Sciatic nerve (tissue), 2 donors: ENCODE measurements around the gene RTL1. TPM values are rescaled to one million over a fixed set of nuclear protein-coding genes. Genes with fewer than 3 reads are reported as not detected.
A peak's percentile ranks its signal among the peaks of the same experiment; 100 is the strongest.

Experiments
- ATAC-seq: fragments of 200-7000 bp; cut with Tn5 transposase; one replicate; pipeline ENCODE4 v1.9.1; 2020; ENCODE audit warnings: mild to moderate bottlenecking, moderate library complexity
- DNase-seq: peaks from one replicate; pipeline ENCODE4 v3.0.0-alpha.2; 2020; ENCODE audit warnings: low spot score
- intact Hi-C: fragments of 100-400 bp; cut with DNase I; formaldehyde crosslinking; loops from one replicate; pipeline ENCODE4 v1.14.2; 2022
- total RNA-seq: library from RNA; stranded (reverse); fragmentation: NEBNext Ultra II Directional; extraction: Animal tissue kit (Norgen Biotek cat#: 25700); gene quantifications from one replicate; pipeline ENCODE4 v1.2.1, GENCODE V29; 2021
- donor health status: DM: no; HTN: no; CAD: no.
- donor health status: DM: no; HTN: no; CAD: no.

The RTL1 gene
- total RNA-seq, 1 donor from 2014 or later = not detected

DNA sequence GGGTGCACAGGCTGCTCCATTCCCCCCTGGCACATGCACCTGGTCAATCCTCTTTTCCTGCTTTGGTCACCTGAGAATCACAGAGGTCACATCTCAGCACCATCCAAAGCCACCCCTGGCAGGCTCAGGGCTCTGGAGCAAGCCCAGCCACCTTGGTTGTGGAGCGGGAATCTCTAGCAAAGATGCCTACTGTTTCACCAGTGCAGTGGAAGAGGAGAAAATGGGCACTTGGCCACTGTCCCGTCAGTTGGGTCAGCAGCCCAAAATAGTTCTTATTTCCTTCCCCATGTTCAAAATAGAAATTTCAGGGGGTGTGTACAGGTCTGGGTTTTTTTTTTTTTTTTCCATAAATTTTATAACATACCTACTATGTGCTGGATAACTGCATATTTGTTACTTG, 18.3 kb downstream of the RTL1 start:
- DNase-seq = no peak
- intact Hi-C loops = no loop called here
- no peak for ATAC-seq

DNA sequence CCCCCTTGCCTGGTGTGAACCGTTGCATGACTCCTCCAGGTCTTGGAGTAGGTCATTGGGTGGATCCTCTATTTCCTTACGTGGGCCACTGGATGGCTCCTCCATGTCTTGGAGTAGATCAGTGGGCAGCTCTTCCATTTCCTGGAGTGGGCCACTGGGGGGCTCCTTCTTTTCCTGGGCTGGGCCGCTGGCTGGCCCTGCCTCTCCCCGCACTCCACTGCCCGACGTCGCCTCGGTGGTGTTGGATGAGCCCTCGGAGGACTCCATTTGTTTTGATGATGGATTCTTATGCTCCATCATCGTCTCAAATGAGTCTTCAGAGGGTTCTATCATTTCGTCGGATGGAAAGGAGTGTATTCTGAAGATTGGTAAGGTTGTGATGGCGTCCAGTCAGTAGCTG, 19.1 kb downstream of the RTL1 start:
- ATAC-seq (no peak), DNase-seq (no peak)
- intact Hi-C loops = no loop called here

DNA sequence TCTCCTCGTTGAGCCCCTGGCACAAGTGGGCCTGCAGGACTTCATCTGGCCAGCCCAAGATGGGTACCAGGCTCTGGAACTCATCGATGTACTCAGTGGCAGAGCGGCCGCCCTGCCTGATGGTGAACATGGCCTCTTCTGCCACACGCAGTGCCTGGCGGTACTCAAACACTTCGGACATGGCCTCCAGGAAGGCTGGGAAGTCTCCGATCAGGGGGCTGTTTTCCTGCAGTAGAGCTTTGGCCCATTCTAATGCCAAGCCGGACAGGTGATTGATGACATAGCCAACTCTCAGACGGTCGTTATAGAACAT, 19.8 kb downstream of the RTL1 start:
- intact Hi-C loops = no loop called here
- ATAC-seq (no peak), DNase-seq (no peak)

DNA sequence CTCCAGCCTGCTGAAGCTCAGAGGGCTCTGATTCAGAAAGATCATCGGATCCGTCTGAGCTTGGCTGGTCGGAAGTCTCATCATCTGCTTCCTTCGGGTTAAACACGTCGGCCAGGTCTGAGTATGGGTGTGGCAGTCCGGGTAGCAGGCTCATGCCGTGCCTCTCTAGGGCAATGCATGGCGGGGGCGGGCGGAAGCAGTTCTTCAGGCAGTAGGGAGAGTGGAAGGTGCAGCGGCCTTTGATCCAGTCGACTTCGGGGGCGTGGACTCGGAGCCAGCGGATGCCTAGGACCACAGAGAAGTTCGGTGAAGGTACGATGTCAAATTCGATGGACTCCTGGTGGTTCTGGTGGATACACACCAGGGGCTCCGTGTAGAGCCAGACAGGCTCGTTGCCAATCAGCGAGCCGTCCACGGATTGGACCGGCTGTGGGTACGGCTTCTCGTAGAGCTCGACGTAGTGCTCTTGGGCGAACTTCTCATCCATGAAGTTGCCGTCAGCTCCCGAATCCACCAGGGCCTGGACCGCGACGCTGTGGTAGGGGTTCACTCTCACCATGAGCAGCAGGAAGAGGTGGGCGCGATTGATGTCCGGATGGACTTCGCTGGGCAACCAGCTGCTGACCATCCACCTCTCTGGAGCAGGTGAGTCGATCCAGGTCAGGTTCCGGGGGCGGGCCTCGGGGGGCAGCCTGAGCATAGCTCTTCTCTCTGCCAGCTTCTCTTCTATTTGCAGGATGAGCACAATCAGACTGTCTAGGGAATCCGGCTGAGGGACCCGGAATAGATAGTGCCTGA, 20.3 kb downstream of the RTL1 start:
- DNase-seq = no peak
- intact Hi-C loops = no loop called here
- ATAC-seq = no peak

DNA sequence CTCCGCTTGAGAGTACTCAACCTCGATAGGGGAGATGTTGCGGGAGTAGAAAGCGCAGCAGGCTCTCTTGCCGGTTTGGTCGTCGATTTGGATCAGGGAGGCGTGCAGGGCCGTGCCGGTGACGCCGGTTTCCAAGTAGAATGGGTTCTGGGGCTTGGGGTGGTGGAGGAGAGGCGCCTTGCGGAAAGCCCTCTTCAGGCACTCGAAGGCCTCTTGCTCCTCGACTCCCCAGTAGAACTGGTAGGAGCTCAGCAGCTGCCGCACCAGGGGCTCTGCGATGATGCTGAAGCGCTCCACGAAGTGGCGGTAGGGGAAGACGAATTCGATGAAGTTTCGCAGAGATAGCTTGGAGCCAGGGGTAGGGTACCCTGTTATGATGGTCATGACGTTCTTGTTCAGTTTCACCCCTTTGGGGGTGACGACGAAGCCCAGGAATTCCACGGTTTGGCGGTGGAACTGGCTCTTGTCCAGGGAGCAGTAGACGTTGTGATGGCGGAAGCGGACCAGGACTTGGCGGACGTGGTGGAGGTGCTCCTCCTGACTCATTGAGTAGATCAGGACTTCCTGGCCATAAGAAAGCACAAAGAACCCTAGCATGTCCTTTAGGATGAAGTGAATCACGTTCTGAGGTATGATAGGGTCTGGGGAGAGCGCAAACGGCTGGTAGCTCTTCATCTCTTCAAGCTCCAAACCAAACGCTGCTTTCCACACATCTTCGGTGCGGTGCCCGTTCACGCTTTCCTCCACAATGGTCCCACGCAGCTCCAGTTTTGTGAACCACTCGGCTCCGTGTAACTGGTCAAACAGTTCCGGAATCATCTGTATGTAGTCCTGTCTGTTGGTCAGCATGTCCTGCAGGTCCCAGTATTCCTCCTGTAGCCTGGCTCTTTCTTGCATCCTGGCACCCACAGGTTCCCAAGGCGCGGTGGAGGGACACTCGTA, 21.2 kb downstream of the RTL1 start:
- no peak for DNase-seq
- ATAC-seq = no peak
- intact Hi-C loops = no loop called here

DNA sequence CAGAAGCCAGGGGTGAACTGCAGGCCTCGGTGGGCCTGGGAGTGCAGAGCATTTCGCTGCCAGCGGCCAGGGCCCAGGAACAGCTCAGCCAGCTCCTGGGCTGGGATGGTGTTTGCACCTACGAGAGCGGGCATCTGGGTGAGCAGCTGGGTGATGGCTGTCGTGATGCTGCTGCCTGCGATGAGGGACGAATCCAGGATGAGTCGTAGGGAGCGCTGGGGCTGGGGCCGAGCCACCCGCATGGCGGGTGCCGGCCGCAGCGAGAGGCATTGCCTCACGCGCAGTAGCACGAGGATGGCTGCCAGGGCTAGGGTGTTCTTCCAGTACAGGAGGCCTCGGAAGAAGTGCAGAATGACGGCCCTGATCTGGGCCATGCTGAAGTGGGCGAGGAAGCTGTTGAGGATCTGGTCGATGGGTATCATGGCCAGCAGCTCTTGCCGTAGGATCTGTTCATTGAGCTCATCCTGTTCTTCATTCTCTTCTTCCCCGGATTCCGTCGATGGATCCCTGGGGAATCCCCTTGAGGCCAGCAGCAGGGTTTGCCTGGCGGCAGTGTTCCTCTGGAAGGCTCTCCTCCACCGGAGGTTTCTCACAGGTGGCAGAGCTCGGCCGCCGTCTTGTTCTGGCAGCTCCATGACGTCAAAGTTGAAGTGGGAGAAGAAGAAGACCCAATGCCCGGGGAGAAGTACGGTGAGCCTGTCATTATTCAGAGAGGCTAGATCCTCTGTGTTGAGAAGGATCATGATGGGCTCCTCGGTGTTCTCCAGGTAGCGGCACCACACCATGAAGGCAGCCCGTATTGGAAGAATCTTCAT, 22.1 kb downstream of the RTL1 start:
- intact Hi-C loops = no loop called here
- ATAC-seq = no peak
- no peak for DNase-seq

DNA sequence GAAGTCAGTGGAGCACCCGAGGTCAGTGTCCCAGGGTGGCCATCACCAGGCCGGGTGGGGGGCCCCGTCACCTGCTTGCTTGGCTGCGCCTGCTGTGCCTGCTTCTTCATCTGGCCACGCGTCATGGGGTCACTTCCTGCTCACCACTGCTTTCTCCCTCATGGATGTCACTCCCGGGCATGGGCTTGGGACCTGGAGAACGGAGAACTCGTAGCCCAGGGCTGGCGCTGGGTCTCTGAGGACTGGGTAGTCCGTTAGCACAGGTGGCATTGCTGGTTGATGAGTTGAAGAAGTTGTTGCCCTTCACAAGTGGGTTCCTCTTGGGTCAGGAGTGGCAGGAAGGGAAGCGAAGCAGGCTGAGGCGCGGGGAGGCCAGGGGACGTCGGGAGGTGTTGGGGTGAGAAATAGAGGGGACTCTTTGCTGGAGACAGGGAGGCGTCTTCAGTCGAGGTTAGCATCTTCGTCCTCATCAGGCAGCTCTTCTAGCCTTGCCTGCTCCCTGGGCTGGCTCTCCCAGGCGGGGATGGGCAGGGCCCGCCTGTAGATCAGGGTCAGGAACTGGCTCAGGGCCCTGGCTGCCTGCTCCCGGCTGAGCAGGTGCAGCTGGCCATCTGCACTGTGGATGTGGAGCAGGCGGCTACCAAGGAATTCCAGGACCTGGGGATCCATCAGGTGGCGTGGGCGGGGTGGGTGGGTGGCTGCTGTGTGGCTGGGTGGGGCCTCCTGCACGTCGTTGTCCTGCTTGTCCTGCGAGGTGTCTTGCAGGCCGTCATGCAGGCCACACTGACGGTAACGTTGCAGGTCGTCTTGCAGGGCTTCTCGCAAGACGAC, 23.0 kb downstream of the RTL1 start:
- DNase-seq (no peak), ATAC-seq (no peak)
- intact Hi-C loops = no loop called here

DNA sequence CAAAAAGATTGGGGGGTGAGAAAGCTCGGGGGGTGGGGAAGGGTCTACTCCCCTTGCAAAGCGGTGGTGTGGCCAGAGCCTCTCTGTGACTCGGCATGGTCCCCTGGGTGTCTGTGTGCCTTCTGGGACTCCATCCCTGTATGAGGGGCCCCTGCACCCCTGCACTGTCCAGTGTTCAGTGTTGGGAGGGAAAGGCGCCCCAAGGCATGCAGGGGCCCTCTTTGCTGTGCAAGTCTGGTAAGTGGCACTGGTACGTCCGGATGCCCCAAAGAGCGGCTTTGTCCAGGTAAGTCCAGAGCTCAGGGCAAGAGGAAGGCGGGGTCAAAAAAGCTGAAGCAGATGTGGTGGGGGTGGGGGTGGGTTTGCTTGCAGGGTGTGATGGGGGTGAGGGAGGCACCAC, 23.7 kb downstream of the RTL1 start:
- DNase-seq = no peak
- ATAC-seq = no peak
- intact Hi-C loops = no loop called here

DNA sequence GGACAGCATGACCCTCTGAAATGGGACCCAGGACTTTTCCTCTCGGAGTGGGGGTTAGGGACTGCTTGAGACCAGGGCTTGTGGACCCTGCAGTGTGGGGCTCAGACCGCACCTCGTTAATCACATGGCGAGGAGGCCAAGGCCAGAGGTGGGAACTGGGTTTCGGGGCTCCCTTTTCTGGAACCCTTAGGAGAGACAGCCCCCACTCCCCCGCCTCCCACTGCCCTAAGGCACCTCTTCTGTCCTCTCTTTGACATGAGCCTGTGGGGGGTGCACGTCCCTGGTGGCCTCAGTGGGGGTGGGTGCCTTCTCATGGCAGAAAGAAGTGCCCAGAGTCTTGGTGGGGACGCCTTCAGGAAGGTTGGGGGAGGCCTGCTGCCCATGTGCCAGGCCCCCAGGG, 24.3 kb downstream of the RTL1 start:
- intact Hi-C loops = no loop called here

DNA sequence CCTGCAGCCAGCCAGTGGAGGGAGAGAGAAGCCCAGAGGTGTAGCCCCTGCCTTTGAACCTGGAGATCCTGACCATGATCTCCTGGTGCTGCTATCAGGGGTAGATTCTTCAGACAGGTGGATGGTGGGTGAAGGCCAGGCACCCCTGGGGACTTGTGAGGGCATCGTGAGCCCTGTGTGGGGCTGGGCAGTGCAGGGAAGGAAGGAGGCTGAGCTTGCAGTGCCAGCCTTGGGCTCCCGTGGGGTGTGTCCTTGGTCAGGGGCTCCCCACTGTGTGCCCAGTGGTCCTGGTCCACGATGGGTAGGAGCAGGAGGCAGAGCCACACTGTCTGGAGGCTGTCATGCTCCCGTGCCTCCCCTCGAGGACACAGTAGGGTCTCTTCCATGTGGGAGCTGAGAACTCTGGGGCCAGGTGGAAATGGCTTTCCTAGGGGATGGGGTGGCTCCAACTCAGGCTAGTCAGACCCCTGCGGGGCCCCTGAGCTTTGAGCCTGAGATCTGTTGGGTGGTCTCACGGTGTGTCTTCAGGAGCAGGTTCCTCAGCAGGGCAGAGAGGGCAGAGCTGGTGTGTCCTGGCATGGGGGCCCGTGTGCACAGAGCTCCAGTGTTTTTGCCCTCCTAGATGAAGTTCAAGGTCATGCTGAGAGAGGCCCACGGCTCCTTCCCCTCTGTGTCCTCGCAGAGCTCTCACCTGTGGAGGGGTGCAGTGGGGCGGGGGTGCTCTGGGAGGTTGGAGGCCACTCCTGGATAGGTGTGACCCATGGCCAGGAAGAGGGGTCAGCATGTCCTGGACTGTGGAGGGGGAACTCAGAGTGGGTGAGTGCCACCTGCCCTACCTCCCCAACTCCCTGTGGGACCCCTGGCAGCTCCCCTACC, 25.0 kb downstream of the RTL1 start:
- intact Hi-C loops = no loop called here
- no peak for ATAC-seq
- no peak for DNase-seq

More for the DNA sequence above, 24.3 kb downstream of the RTL1 start:
- ATAC-seq (no peak), DNase-seq (no peak)

DNA sequence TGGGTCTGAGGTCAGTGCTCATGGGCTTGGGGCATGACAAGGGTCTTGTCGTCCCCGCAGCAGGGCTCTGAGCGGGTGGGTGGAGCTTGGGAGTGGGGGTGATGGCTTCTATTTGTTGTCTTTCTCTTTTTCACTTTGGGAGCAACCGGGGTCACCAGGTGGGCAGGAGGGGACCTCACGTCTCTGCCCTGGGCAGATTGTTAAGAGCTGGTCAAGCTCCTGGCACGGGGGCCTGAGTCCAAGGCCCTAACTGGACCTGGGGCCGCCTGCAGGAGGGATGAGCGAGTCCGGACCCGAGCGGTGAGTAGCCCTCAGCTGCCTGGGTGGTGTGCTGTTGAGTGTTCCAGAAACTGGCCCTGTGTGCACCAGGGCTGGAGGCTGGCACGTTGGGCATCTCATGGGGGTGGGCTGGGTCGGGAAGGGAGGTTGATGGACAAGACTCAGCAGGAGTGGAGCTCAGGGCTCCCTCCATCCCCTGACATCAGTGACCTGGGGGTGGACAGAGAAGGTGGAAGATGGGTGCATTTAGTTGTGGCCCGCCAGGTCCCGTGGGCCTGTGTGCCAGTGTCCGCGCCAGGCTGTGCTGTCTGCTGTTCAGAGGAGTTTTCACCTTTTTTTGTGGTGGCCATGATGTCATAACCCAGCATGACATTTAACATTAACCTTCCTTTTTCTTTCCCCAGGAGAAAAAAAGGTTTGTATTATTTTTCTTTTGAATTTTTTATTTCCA, 27.5 kb downstream of the RTL1 start:
- ATAC-seq (no peak), DNase-seq (no peak)
- intact Hi-C loops = no loop called here

DNA sequence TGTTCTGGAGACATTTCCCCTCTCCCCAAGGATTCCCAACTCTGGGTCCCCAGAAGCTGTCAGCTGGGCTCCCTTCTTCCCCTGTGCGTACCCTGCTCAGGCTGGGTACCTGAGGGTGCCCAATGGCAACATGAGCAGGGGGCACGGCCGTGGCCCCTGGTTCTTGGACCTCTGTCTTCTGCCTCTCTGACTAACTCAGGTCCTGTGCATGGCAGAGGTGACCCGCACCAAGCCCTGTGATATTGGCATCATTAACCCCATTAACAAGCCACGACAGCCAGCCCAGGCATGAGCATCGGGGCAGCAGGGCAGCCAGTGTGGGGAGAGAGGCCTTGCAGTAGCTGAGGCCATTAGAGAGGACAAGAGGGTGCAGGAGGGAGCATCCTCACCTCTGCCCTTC, 28.4 kb downstream of the RTL1 start:
- no peak for DNase-seq
- intact Hi-C loops = no loop called here
- no peak for ATAC-seq

DNA sequence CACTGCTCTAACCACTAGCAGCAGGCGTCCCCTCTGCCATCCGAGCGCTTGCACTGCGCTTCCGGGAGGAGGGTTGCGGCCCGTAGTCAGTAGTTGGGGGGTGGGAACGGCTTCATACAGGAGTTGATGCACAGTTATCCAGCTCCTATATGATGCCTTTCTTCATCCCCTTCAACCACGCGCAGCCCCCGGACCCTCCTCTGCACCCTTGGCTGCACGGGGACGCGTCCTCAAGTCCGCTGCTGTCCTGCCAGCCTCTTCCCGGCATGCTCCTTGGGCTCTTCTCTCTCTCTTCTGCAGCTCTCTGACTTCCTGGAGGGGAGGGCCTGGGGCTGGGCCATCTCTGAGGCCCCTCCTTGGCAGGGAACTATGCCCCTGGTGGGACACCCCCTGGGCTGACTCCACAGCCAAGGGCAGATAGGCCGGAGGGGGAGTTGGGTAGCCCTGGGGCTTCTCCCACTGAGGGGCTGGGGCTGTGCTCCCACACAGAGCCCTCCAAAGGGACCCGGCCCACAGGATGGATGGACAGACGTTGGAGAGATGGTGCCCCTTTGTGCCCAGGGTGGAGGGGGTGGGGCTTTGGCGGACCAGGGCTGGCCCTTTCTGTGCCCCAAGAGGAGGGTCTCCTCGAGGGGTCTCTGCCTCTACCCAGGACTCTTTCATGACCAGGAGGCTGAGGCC, 29.0 kb downstream of the RTL1 start:
- intact Hi-C loops = no loop called here
- ATAC-seq = no peak

DNA sequence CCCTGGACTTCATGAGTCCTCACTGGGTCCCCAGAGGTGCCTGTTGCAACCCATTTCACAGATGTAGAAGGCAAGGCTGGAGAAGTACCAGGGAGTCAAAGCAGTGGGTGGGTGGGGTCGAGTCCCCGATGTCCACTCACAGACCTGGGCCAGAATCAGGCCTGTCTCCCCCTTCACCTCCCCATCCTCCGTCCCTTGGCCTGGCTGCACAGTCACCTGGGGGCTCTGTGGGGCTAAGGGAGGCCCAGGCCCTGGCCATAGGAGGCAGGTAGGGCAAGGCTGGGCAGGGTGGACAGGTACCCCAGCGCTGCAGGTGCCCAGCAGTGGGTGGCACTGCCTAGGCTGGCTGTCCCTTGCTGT, 29.5 kb downstream of the RTL1 start:
- DNase-seq = no peak
- intact Hi-C loops = no loop called here
- ATAC-seq = no peak

More for the DNA sequence above, 29.0 kb downstream of the RTL1 start:
- no peak for DNase-seq

DNA sequence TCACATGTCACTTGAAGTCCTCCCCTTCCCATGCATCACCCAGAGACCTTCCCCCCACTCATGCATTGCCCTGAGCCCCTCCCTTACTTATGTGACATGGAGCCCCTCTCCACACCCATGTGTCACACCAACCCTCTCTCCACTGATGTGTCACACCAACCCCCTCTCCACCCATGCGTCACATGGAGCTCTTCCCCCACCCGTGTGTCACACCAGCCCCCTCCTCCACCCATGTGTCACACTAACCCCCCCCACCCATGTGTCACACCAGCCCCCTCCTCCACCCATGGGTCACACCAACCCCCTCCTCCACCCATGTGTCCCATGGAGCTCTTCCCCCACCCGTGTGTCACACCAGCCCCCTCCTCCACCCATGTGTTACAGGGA, 30.4 kb downstream of the RTL1 start:
- DNase-seq = peak; percentile 25

DNA sequence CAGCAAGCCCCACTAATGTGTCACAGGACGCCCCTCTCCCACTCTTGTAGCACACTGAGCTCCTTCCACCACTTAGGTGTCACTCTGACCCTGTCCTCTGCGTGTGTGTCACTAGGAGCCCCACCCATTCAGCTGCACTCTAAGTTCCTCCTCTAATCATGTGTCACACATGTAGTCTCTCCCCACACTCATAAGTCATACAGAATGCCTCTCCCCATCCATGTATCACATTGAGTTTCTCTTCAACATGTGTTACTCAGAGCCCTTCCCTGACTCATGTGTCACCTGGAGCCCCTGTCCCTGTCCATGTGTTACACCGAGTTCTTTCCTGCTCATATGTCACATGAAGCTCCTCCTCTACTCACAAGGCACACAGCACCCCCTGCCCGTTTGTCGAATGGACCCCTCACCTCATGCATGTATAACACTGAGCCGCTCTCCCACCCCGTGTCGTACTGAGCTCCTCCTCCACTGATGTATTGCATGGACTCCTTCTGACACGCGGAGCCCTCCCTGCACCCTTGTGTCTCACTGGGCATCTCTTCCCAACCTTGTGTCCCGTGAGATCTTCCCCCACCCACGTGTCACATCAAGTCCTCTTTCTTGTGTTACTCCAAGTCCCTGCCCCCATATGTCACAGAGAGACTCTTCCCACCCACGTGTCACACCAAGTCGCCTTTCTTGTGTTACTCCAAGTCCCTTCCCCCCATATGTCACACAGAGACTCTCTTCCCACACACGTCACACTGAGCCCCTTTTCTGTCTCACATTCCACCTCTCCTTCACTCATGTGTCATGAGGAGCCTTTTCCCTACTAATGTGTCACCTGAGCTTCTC, 31.0 kb downstream of the RTL1 start:
- intact Hi-C loops = no loop called here
- DNase-seq = peak; percentile 51

More for the DNA sequence above, 30.4 kb downstream of the RTL1 start:
- ATAC-seq = no peak
- intact Hi-C loops = no loop called here

More for the DNA sequence above, 31.0 kb downstream of the RTL1 start:
- no peak for ATAC-seq
